Stimulated activated CD8-positive, alpha-beta memory T cell treated with anti-CD3 and anti-CD28 coated beads, Interleukin-15, amount 100 ng/mL, for 24 hours (primary cell): ENCODE data around the gene TRIP13.

Source experiments
- DNase-seq: peaks from one replicate; pipeline ENCODE4 v3.0.0-alpha.2; 2020; ENCODE audit warnings: low read depth

Gene TRIP13

DNA sequence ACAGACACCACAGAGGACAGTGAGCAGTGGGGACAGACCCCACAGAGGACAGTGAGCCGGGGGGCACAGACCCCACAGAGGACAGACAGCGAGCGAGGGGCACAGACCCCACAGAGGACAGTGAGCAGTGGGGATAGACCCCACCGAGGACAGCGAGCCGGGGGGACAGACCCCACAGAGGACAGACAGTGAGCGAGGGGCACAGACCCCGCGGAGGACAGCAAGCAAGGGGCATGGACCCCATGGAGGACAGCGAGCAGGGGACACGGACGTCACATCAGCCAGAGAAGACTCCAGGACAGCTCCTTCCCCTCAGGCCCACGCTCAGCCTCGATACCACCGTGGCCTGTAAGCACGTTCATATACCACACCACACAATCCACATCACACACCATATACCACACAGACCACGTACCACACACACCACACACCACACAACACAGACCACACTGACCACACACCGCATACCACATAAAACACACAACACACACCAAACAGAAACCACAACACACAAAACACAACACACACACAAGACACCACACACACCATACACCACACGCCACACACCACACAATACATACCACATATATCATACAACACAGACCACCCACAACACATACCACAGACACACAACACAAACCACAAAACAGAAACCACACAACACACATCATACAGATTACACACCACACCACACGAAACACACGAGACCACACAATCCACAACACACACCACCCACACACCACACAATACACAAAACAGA, 36.7 kb upstream of the TRIP13 start:
- no peak for DNase-seq

DNA sequence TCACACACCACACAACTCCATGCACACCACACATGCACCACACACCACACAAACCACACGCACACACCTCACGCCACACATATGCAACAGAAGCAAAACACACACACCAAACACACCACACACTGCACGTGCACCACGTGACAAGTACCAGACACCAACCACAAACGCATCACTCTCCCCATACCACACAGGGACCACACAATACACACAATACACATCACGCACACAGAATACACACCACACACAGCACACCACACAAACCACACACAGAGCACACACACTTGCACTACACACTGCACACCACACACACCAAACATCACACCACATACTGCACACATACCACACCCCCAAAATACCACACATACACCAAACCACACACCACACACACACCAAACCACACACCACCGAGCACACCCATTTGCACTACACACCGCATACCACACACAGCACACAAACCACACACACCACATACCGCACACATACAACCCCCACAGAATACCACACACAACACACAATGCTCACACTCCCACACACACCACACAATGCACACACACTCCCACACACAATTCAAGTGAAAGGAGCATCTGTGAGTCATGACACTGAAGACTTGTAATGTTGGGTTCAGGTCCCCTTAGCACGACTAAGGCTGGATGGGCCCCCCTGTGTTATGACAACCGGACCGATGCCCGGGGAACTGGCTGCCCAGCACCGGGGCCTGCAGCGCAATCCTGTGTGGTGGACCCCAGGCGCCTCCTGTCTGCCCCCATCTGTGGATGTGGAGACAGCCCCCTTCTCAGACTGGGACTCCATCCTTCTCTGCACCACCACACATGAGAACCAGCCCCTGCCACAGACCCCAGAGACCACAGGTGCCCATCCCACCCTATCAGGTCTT, 35.9 kb upstream of the TRIP13 start:
- no peak for DNase-seq

DNA sequence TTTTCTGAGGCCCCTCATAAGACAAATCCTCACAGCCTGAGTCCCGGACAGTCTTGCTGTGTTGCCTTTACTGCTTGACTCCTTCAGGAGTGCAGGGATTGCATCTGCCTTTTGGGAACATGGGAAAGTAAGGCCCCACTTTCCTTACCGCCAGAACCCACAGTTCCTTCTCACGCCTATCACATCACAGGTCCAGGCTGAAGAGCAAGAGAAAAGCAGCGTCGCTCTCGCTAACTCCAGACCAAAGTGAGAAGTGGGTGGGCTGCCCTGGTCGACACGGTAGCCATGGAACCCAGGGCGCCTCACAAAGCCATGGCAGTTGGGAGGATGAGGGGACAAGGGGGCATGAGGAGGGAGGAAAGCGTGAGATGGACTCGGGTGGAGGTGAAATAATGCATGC, 34.0 kb upstream of the TRIP13 start:
- DNase-seq, result no peak

DNA sequence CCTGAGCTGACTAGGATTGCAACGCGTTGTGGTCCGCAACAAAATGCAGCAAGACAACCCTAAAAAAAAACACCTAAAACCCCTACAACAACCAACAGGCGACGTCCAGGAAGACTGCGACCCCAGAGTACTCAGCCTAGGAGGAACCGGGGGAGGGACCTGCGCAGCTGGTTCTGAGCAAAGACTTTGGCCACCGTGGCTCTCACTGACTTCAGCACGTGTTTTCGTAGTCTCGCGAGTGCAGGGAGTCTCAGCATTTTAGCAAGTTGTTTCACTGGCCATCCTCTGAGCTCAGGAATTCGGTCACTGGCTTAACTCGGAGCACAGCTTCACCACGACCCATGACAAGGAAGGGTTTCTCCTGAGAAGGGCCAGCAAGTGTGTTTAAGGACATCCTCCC, 33.3 kb upstream of the TRIP13 start:
- DNase-seq, result no peak

DNA sequence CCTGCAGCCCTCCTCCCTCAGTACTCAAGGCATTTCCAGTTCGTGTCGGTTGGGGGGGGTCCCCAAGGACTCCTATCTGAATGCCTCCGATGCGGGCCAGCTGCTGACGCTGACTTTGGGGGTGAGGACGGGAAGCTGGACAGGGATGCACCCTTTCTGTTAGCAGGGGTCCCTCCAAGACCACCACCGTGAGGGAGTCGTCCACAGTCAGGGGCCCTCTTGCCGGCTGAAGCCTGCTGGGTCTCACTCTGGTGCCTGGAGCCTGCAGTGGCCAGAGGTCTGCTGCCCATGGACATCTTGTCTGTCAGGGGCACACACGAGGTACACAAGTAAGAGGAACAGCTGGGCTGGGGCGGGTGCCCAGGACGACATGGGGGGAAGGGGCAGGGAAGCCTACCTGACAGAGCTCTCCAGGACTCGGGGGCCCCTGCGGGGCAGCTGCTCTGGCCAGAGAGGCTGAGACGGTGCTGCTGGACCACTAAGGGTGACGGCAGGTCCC, 32.8 kb upstream of the TRIP13 start:
- no peak for DNase-seq

DNA sequence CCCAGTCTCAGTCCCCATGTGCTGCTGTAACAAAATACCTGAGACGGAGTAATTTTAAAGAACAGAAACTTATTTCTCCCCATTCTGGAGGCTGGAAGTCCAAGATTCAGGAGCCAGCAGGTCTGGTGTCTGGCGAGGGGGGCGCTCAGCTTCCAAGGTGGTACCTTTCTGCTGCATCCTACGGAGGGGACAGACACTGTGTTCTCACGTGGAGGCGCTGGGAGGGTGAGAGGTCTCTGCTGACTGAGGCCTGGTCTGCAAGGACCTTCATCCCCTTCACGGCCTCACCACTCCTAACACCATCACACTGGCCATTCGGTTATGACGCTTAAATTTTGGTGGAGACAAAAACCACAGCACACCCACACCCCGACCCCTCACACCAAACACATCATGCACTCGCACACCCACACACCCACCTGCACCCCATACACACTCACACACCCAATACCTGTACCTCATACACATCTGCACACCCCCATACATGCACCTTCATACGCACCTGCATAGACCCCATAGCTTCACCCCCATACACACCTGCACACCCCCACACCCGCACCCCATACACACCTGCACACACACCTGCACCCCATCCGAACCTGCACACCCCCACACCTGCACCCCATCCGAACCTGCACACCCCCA, 32.1 kb upstream of the TRIP13 start:
- no peak for DNase-seq

DNA sequence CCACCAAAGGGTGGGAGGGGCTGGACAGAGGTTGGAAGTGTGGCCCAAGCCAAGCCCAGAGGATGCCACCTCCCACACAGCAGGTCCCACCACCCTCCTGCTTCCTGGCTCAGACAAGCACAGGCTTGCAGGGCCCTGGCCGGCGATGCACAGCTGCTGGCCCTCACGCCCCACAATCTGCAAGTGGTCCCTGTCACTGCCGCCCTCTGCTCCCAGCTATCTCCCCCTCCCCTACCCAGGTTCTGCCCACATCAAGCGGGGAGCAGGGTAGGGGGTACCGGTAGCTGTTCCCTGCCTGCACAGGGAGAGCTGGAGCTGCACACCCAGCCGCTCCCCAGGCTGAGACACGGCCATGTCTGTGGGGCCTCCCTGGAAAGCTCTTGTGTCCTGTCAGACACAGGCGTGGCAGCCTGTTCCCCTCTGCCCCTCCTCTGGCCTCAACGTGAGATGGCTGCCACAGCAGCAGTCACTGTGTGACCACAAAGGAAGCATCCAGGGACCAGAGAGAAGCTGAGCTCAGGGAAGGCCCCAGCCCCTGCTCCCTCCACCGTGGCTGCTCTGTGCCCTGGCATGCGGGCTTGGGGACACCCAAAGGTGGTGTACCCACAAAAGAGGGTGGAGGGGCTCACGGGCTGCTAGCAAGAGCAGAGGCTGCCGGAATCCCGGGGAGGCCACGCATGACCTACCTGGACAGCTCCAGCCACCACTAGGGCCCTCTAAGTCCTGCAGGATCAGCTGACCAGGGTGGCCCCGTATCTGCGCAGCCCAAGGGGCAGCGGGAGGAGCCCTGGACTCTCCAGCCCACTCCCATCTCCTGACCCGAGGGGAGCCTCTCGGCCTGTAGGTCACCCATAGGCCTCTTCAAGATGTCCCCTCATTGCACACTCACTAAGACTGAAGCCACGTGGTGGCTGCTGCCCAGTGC, 31.0 kb upstream of the TRIP13 start:
- no peak for DNase-seq

DNA sequence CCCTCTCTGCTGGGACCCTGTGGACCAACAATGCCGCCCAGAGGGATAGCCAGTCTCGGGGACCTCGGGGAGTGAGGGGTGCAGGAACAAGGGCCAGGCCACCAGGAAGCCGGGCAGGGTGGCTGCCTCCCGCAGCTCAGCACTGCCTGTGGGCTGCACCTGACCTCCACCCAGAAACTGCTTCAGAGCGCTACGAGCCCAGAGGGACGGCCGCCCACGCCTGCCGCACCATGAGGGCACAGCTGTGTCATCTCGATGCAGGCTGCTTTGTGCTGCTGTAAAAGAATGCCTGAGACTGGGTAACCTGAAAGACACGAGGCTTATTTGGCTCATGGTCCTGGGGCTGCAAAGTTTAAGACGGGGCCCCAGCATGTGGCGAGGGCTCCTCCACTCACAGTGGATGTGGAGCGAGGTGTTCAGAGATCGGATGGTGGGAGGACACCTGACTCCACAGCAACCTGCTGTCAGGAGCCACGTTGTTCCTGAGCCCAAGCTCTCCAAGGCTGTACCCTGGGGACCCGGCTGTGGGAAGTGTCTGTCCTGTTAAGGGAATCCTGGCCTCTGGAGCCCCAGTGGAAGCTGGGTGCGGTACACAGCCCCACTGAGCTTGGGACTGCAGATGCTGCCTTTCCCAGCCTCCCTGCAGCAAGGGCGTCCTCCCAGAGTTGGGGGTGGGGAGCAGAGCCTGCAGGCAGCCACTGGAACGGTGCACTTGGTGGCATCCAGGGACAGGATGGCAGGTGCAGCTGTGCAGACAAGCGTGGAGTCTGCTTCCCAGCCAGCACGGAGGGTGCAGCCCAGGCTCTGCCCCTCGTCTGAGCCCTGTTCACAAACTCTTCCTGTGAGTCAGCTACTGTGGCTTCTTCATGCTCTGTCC, 30.1 kb upstream of the TRIP13 start:
- no peak for DNase-seq

DNA sequence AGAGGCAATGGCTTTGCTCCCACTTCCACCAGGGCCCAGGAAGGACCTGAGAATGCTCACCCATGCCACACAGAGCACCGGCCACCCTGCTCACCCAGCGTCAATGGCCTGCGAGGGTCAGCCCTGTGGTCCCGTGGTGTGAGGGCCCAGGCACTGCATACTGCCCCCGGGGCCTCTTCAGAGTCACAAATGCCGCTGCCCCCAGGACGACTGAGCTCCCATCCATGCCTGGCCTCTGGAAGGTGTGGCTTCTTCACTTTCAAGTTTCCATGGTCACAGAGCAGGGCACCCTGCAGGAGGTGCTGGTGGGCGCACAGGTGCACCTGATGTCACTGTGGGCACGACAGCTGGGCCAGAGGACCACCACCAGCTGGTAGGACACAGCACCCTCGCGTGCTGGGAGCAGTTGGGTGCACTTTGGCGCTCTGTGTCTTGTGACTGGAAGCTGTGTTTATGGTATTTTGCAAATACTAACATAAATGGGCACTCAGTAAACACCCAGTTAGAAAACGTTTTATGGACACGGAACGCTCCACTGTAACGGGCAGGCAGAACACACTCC, 29.4 kb upstream of the TRIP13 start:
- DNase-seq, result no peak

DNA sequence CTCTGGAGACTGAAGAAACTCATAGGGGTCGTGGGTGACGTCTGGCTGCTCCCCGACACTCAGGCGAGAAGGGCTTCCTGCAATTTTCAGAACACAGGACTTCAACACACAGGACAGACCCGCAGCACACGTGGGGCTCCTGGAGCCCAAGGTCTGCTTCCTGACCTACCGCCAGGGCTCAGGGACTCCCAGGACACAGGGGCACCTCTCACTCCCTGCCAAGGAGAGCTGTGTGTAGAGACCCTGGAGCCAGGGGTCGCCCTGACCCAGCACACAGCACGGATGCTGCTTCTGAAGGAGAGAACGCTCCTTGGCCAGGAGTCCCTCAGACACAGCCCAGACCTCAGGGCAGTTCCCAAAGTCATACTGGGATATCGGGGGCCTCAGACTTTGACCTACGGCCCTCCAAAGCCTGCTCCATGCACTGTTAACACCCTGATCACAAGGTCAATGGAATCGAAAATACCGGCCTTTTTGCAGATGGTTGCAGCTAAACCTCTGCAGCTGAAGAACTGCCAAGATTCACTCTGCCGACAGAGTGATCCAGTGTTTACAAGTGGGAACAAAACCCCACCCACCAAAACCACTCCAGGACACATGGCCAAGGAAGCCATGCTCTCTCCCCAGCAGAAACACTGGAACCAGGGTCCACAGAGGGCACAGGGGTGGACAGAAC, 28.1 kb upstream of the TRIP13 start:
- no peak for DNase-seq

DNA sequence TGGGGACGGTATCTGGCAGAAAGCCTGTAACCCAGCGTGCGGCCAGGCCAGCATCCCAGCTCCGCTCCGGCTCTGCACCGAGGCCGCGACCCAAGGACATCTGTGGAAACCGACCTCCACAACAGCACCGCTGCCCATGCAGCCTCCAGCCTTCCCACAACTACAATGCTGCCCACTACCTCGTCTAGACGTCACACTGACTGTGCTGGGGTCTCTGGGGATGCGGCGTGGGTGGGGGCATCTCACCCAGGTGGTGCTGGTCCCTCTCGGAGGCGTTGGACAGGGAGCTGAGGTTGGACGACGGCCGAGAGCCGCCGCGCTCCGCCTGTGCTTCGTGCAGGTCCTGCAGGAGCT, 27.5 kb upstream of the TRIP13 start:
- no peak for DNase-seq

DNA sequence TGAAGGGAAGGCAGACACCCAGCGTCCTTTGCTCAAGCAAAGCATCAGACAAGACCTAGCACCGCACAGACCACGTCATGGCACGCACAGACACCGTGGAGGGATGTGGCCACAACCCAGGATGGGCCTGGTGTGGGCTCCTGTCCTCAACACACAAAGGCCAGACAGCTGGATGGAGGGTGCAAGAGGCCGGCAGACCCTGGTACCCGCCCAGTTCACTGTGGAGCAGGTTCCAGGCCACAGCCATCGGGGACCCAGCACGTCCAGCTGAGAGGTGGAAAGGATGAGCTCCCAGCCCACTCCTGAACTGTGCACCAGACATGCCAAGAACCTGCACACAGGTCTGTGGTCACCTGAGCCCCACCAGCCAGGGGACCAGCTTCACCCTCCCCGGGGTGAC, 26.9 kb upstream of the TRIP13 start:
- DNase-seq, result no peak

DNA sequence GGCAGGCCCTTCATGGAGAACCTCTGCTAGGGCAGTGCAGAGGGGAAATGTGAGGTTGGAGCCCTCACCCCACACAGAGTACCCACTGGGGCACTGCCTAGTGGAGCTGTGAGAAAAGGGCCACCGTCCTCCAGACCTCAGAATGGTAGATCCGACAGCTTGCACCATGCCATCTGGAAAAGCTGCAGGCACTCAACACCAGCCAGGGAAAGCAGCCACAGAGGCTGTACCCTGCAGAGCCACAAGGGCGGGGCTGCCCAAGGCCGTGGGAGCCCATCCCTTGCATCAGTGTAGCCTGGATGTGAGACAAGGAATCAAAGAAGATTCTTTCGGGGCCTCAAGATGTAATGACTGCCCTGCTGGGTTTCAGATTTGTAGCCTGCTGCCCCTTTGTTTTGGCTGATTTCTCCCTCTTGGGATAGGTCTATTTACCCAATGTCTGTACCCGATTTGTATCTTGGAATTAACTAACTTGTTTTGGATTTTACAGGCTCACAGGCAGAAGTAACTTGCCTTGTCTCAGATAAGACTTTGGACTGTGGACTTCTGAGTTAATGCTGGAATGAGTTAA, 25.3 kb upstream of the TRIP13 start:
- no peak for DNase-seq

DNA sequence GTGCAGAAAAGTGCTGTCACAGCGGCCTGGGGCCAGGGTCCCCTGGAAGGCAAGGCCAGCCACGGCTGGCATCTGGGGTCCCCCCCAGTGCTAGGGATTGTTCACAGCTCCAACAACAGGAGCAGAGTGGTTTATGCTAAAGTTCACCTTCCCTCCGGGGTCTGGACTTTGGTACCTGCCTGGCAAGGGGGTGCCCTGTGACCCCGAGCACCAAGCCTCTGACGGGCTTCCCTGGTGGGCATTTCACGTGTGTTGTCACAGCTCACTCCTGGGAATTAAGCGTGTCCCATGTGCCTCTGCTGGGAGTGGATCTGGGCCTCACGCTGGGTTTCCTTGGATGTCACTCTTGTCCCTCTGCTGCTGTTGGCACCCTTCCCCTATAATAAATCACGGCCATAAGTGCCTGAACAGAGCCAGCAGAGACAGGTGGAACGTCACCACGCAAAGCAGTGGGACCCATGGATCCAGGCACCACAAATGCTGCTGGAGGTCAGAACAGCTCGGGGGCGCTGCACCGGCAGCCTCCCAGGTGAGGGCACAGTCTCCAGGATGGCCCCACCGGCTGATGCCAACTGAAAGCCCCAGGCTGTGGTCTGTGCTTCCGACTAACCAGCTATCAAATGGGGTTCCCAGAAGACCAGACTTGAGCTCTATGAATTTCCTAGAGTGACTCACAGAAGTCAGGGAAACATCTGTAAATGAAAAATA, 24.1 kb upstream of the TRIP13 start:
- no peak for DNase-seq

DNA sequence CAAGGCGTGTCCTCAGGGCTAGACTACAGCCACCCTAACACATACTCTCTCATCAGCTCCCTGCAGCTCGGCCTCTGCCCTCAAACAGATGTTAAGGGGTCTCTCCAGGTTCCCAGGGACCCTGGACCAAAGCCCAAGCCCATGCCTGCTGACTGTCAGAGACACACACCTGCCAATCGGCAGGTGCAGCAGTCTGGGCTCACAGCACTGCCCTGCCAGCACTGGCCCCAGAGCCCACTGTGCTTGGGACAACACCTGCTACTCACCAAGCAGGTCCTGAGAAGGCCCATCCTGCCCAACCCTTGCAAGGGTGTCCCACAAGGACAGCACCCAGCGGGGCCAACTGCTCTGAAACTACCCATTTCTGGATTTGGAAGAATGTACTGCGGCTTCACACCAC, 21.7 kb upstream of the TRIP13 start:
- DNase-seq, result no peak

DNA sequence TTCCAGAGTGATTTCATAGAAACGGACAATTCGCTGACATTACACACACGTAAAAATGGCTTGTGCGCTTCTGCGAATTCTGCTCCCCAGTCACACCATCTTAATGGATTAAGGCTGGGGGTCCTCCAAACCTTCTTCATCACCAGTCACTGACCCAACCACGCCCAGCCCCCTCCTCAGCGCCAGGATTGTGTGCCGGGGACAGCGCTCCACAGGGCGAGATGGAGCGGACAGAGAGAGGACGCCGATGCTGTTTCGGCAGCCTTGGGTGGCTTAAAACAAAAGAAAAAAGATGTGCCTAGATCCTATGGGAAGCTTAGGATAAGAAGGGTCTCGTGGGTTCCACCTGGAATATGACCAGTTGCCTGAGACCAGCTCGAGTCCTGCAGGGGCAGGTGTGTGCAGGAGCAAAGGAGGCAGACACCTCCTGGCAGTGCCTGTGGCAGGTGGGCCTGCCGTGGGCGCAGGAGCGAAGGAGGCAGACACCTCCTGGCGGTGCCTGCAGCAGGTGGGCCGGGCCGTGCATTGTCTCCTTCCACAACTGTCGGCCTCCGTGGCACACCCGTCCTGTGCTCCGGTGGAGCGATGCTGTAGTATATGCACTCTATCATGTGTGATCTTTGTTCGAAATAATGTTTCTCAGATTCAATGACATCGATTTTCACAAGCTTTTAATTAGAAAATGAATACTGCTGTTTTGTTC, 20.9 kb upstream of the TRIP13 start:
- DNase-seq, result no peak

DNA sequence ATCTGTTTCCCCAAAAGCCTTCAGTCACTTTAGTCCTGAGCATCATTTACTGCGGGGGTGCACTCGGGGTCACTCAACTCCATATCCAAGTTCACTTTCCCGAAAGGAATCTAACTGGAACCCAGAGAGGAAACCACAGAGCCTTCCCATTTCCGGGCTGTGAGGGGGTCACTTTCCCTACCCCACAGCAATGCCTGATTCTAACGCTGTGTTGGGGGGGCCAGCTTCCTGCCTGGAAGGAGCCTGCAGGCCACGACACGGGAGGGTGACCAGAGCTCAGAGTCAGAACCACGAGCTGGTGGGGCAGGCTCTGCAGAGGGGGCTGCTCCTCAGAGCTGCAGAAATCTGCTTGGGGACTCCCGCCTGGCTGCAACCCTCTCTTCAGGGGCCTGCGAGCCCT, 20.4 kb upstream of the TRIP13 start:
- no peak for DNase-seq

DNA sequence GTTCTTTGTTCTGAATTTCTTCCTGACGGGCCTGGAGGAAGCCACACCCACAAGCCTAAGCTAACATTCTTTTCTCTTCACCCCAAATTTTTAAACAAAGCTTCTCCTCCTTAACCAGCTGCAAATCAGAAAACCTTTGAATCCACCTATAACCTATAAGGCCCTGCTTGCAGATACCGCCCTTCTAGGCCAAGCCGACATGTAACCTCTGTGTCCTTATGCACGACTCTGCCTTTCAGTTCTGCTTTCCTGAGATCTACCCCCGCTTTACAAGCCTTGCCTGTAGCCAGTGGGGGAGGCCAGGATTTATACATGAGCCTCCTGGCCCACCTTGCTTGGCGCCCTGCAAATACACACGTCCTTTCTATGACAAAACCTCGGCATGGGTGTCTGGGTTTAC, 19.4 kb upstream of the TRIP13 start:
- no peak for DNase-seq
